GM18907 (cell line): ENCODE measurements around the gene VCL.
"Not testable (repeated sequence)": the region's sequence is repeated elsewhere in the genome, so short reads cannot be mapped to it uniquely, and the experiment has no call there.

Experiments used
- ATAC-seq: cut with Tn5 transposase; IDR thresholded peaks from one replicate; pipeline ENCODE4 v1.9.1; 2021; ENCODE audit warnings: mild to moderate bottlenecking, moderate library complexity; ENCODE audit not compliant: unreplicated experiment

Gene VCL

DNA sequence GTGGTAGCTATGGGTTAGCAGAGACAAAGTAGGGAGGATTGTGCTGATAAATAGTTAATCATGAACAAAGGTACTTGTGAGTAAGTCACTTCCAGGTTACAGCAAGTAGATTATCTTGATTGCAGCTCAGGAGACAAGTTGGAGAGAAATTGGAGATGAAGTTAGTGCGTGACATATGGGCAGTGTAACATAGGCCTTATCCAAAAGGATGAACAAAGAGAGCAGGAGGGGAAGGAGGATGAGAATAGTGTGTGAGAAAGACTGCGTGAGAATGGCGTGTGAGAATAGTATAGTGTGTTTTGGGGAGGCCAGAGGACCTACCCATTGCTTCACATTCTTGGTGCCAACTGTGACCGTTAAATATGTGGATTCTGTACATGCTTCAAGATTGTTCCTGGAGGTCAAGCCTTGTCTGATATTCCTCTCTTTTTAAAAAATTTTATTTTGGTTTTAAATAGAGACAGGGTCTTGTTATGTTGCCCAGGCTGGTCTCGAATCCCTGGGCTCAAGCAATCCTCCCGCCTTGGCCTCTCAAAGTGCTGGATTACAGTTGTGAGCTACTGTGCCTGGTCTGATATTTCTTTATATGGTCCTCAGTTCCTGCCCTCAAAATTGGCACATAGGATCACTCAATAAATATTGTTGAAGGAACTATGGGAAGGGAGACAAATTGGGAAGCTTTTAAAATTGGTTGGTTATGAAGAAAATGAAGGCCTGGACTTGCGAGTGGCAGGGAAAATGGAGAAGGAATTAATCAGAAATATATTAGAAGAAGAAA, 3.2 kb downstream of the VCL start:
- ATAC-seq: no peak

- ATAC-seq: no peak
Observed at GRCh38 chr10:74006269-74006668, 8.4 kb downstream of the VCL start.

GRCh38 chr10:74008212-74008731, 10.4 kb downstream of the VCL start:
- ATAC-seq: peak; percentile 54

GRCh38 chr10:74011017-74011416, 13.1 kb downstream of the VCL start:
- no peak for ATAC-seq

DNA sequence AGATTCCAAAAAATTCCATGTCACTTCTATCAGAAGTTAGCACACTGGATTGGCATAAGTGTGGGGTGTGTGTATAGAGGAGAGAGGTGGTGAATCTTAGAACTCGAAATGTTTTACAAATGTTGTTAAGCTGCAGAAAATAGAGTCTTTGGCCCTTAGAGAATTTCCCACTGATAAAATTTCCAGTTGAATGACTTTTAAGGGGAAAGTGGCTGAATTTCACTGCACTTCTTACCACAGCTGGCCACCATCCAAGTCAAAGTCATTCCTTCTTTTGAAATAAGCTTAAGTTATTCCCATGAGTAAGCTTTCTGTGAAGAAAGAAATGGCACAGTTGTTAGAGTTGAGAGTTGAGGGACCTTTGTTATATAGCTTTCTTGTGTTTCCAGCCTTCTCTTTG, 13.9 kb downstream of the VCL start:
- no peak for ATAC-seq

DNA sequence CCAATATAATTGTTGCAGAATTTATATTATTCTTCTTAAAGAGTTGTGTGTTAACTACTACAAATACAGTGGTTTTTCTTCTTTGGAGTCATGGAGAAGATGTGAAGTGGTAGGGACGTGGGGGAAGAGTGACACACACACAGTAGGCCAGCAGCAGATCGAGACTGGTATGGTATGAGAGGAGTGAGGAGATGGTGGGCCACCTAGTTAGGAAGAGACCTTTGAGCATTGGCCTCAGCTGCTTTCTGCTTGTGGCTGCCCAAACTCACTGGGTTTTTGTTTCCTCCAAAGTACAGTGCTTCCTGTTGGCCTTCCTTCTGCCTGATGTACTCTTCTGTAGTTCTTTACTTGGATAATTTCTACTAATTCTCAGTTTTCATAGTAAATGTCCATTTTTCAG, 14.6 kb downstream of the VCL start:
- ATAC-seq: no peak

GRCh38 chr10:74013004-74013403, 15.1 kb downstream of the VCL start:
- ATAC-seq: no peak

DNA sequence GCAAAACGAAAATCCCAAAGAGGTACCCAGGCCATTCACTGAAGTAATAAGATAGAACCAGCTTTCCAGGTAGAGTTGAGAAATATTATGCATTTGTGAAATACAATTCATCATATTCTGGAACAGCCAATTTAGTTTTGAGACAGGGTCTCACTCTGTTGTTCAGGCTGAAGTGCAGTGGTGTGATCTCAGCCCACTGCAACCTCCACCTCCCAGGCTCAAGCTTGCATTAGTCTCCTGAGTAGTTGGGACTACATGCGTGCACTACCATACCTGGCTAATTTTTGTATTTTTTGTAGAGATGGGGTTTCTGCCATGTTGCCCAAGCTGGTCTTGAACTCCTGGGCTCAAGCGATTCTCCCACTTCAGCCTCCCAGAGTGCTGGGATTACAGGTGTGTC, 16.7 kb downstream of the VCL start:
- not testable (repeated sequence) for ATAC-seq

DNA sequence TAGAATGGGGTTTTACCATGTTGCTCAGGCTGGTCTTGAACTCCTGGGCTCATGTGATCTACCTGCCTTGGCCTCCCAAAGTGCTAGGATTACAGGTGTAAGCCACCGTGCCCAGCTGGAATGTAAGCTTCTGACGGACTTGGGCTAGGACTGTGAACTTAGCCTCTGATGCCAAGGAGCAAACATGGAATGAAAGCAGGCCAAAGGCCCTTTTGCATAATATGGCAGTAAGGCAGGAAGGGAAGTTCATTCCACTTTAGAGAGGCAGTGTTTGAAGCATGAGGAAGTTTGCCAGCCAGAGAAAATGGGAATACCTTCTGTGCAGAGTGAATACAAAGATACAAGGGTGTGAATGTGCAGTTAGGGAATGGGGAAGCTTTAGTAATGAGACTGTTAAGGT, 20.3 kb downstream of the VCL start:
- ATAC-seq: no peak

GRCh38 chr10:74021248-74022055, 23.5 kb downstream of the VCL start:
- ATAC-seq: no peak

- no peak for ATAC-seq
Observed at GRCh38 chr10:74022926-74023629, 25.2 kb downstream of the VCL start.

DNA sequence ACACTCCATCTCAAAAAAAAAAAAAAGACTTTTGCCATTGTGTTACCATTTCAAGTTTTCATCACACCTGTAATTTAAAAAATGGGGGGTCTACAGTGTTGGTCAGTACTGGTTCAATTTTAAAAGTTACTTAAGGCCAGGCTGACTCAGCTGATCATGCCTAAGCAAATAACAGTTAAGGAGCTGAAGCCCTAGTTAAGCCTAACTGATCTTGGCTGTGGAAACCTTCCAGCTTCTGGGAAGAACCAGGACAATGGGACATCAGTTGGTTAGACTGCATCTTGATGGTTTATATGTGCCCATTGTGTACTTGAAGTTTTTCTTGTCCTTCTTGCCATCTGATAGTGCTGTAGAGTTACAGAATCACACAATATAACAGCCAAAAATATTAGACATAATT, 26.7 kb downstream of the VCL start:
- ATAC-seq: no peak

DNA sequence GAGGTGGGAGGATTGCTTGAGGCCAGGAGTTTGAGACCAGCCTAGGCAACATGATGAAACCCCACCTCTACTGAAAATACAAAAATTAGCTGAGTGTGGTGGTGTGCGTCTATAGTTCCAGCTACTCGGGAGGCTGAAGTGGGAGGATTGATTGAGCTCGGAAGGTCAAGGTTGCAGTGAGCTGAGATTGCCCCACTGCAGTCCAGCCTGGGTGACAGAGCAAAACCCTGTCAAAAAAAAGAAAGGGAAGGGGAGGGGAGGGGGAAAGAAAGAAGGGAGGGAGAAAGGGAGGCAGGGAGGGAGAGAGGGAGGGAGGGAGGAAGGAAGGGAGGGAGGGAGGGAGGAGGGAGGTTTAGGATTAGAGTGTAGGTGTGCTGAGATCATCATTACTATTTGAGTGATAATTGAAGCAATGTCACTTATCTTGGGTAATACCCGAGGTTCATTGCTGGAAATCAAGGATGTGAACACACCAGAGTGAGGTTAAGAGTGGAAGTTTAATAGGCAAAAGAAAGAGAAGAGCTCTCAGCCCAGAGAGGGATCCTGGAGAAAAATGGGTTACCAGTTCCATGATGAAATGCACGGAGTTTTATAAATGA, 27.6 kb downstream of the VCL start:
- ATAC-seq: no peak

DNA sequence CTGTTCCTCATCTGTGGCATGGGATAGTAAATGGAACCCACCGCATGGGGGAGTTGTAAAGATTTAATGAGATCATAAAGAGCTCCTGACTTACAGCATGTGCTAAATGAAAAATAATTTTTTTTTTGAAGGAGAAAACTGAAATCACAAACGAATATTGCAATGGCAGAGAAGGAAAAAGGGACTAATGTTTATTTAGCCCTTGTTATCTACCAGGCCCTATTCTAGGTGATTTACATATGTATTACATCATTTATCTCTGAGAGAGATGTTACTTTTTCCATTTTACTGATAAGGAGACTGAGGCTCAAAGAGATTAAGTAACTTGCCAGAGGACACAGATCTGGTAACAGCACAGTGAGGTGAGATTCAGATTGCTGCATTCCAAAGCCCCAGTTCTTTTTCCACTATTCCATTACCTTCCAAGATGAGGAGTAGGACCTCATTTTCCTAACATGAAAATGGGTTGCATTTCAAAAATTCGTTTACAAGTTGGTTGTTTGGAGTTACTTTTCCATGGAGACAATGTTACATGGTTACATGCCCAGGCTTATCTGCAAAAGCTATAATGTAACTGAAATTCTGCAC, 28.6 kb downstream of the VCL start:
- ATAC-seq: no peak

DNA sequence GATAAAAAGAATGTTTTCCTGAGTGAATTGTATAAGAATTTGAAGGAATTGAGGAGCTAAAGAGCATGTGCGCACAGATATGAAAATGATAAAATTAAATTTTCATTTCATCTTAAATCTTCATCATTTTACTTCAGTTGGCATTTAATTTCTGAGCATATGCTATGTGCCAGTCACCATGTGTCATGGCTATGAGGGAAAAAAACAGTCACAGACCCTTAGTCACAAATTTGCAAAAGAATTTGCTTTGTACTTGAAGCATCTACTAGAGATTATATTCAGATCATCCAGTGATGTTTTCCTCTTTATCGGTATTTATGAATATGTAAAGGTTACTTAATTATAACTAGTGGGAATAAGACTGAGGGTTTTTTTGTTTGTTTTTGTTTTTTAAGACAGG, 29.8 kb downstream of the VCL start:
- no peak for ATAC-seq

DNA sequence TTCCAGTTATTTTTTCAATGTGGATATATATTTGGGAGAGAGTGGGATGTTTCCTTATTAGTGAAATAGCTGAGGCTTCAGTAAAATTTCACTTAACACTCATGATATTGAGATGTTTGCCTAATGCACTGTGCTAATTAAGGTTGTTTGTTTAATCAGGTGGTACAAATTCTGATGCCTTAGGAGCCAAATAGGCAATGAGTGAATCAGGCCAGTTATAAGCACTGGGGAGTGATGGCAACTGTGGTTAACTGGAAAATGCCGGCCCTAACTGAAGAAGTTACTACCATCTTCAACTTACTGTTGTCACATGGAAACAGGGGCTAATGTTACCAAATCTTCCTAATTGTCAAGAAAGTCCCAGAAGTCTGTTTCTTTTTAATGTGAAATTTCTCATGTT, 32.0 kb downstream of the VCL start:
- ATAC-seq: no peak

DNA sequence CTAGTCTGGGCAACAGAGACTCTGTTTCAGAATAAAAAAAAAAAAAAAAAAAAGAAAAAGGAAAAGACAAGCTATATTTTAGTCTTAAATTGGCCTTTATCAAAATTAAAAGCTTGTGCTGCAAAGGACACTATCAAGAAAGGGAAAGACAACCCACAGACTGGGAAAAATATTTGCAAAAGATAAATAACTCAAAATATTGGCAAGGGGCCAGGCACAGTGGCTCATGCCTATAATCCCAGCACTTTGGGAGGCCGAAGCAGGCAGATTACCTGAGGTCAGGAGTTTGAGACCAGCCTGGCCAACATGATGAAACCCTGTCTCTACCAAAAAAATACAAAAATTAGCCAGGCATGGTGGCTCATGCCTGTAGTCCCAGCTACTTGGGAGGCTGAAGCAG, 34.3 kb downstream of the VCL start:
- ATAC-seq: not testable (repeated sequence)

DNA sequence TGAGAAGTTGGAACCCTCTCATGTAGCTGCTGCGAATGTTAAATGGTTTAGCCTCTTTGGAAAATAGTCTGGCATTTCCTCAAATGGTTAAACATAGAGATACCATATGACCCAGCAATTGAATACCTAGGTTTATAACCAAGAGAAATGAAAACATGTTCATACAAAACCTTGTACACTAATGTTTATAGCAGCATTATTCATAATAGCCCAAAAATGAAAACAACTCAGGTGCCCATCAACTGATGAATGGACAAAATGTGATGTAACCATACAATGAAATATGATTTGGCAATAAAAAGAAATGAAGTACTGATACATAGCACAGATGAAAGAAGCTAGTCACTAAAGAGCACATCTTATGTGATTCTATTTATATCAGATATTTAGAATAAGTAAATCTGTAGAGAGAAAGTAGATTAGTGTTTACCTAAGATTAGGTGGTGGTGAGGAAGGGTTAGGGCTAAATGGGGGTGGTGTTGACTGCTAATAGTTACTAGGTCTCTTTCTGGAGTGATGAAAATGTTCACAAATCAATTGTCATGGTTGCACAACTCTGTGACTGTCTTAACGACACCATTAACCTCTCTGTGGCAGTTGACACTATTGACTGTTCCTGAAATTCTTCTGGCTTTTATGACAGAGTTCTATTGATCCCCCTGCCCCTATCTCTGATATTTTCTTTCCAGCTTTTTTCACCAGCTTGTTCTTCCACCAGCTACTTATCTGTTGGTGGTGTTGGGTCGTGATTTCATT, 35.2 kb downstream of the VCL start:
- ATAC-seq: no peak

- ATAC-seq: no peak
Observed at GRCh38 chr10:74033702-74034101, 35.8 kb downstream of the VCL start.

DNA sequence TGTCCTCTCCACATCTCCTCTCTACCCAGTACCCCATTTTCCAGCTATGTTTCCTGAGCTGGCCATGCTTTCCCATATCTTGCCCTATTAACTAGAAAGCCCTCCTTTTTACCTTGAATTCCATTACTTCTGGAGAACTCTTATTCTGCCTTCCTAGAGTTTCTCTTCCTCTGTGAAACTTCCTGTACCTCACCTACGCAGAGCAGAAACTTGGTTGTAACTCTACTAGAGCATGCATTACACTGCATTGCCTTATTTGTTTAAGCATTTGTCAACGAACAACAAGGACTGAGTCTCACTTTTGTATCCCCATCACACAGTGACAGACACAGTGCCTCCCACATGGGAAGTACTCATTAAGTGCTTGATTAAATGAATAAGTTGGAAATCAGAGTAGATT, 36.4 kb downstream of the VCL start:
- no peak for ATAC-seq
